ENCODE data around the gene MED9. TPM values are rescaled to one million over a fixed set of nuclear protein-coding genes. Genes with fewer than 3 reads are reported as not detected.

MED9 gene
- total RNA-seq, 1 experiment from 2014 or later: 20.4 TPM

DNA sequence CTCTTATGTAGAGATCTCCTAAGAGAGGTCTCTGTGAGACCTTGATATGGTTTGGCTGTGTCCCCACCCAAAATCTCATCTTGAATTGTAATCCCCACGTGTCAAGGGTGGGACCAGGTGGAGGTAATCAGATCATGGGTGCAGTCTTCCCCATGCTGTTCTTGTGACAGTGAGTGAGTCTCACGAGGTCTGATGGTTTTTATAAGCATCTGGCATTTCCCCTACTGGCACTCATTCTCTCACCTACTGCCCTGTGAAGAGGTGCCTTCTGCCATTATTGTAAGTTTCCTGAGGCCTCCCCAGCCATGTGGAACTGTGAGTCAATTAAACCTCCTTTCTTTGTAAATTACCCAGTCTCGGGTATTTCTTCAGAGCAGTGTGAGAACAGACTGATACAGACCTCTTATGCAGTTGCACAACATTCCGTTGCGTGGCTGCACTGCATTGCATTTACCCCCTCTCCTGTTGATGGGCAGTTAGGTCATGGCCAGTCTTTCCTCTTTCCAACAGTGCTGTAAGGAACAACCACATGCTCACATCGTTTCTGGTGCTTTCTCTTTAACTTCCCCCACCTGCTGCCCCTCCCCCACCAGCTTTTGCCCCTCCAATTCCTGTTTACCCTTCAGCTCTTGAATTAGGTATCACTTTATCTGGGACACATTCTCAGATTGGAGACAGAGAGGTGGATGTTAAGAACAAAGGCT, 43.6 kb upstream of the MED9 start:
- DNase-seq (ENCODE audit: low spot score): no peak
- ChIA-PET POLR2A (ENCODE audit: low non-redundant PET) (no interaction called here), CTCF (no interaction called here)
- Histone ChIP-seq H3K4me3 (ENCODE audit: low read depth, low read length, poor library complexity, severe bottlenecking) (no peak overlapping the region), H3K9me3 (ENCODE audit: low read depth, low read length, poor library complexity, severe bottlenecking) (no peaks in the 10 kb centered on the region), H3K27ac (ENCODE audit: low read depth, low read length, poor library complexity, severe bottlenecking) (no peak overlapping the region), H3K27me3 (replicated peaks; ENCODE audit: insufficient read depth, low read depth, low read length, poor library complexity) (peaks cover 5% of the 10 kb centered on the region), H3K36me3 (ENCODE audit: insufficient read depth, low read length, poor library complexity, severe bottlenecking) (no peaks in the 10 kb centered on the region), H3K4me1 (ENCODE audit: insufficient read depth, low read length, poor library complexity, severe bottlenecking) (no peaks in the 10 kb centered on the region)
- no TSS peak for BruUV-seq (replicated peaks)
- intact Hi-C loops (cut with micrococcal nuclease; ENCODE audit: unreplicated experiment): no loop called here
- no peak for TF ChIP-seq EZH2 (IDR thresholded peaks at IDR 0.05; ENCODE audit: borderline replicate concordance, low read depth, low read length, poor library complexity, severe bottlenecking)
- TF ChIP-seq, protein P1, sequence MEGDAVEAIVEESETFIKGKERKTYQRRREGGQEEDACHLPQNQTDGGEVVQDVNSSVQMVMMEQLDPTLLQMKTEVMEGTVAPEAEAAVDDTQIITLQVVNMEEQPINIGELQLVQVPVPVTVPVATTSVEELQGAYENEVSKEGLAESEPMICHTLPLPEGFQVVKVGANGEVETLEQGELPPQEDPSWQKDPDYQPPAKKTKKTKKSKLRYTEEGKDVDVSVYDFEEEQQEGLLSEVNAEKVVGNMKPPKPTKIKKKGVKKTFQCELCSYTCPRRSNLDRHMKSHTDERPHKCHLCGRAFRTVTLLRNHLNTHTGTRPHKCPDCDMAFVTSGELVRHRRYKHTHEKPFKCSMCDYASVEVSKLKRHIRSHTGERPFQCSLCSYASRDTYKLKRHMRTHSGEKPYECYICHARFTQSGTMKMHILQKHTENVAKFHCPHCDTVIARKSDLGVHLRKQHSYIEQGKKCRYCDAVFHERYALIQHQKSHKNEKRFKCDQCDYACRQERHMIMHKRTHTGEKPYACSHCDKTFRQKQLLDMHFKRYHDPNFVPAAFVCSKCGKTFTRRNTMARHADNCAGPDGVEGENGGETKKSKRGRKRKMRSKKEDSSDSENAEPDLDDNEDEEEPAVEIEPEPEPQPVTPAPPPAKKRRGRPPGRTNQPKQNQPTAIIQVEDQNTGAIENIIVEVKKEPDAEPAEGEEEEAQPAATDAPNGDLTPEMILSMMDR (conservative IDR thresholded peaks at IDR 0.05; ENCODE audit: low read depth, low read length): no peak

DNA sequence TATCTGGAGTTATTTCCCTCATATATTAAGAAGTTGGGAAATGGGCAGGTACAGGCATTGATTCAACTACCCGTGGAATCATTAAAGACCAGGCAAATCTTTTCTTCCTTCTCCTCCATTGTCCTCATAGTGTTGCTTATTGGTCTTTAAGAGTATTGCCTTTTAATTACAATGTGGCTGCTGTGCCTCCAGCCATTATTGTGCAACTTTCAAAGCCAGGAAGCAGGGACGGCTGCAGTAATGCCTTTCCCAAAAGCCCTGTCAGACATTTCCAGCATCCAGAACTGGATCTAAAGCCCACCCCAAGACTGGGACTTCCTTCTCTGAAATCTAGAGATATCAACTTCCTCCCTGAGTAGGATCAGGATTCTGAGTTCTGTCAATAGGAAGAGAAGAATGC, 42.3 kb upstream of the MED9 start:
- Histone ChIP-seq H3K9me3 (ENCODE audit: low read depth, low read length, poor library complexity, severe bottlenecking) (no peaks in the 10 kb centered on the region), H3K27me3 (replicated peaks; ENCODE audit: insufficient read depth, low read depth, low read length, poor library complexity) (peaks cover 5% of the 10 kb centered on the region), H3K4me3 (ENCODE audit: low read depth, low read length, poor library complexity, severe bottlenecking) (no peak overlapping the region), H3K27ac (ENCODE audit: low read depth, low read length, poor library complexity, severe bottlenecking) (no peak overlapping the region), H3K36me3 (ENCODE audit: insufficient read depth, low read length, poor library complexity, severe bottlenecking) (no peaks in the 10 kb centered on the region), H3K4me1 (ENCODE audit: insufficient read depth, low read length, poor library complexity, severe bottlenecking) (no peaks in the 10 kb centered on the region)
- DNase-seq (ENCODE audit: low spot score): no peak
- ChIA-PET CTCF (no interaction called here), POLR2A (ENCODE audit: low non-redundant PET) (no interaction called here)
- TF ChIP-seq, protein P1 (conservative IDR thresholded peaks at IDR 0.05; ENCODE audit: low read depth, low read length): no peak
- TF ChIP-seq EZH2 (IDR thresholded peaks at IDR 0.05; ENCODE audit: borderline replicate concordance, low read depth, low read length, poor library complexity, severe bottlenecking): no peak
- intact Hi-C loops (cut with micrococcal nuclease; ENCODE audit: unreplicated experiment): no loop called here
- no TSS peak for BruUV-seq (replicated peaks)

DNA sequence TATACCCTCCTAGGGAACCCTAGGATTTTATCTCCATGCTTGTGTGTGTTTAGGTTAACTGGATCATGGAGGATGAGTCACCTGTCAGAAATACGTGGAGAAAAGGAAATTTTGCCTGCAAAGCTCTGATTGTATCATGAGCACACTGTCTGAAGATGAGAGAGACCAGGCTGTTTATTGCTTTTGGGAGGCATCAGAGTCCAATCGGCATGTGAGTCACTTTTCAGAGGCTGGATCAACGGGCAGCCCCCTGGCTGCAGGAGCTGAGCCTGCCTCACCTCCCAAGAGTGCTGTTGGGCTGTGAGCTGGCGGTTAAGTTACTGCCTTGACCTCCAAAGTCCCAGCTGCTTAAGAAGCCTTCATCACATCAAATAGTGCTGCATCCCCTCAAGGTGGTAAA, 41.5 kb upstream of the MED9 start:
- Histone ChIP-seq H3K4me1 (ENCODE audit: insufficient read depth, low read length, poor library complexity, severe bottlenecking) (no peaks in the 10 kb centered on the region), H3K27ac (ENCODE audit: low read depth, low read length, poor library complexity, severe bottlenecking) (no peak overlapping the region), H3K36me3 (ENCODE audit: insufficient read depth, low read length, poor library complexity, severe bottlenecking) (no peaks in the 10 kb centered on the region), H3K27me3 (replicated peaks; ENCODE audit: insufficient read depth, low read depth, low read length, poor library complexity) (peaks cover 5% of the 10 kb centered on the region), H3K9me3 (ENCODE audit: low read depth, low read length, poor library complexity, severe bottlenecking) (no peaks in the 10 kb centered on the region), H3K4me3 (ENCODE audit: low read depth, low read length, poor library complexity, severe bottlenecking) (no peak overlapping the region)
- no peak for DNase-seq (ENCODE audit: low spot score)
- no TSS peak for BruUV-seq (replicated peaks)
- ChIA-PET POLR2A (ENCODE audit: low non-redundant PET) (no interaction called here), CTCF (no interaction called here)
- intact Hi-C loops (cut with micrococcal nuclease; ENCODE audit: unreplicated experiment): no loop called here
- TF ChIP-seq EZH2 (IDR thresholded peaks at IDR 0.05; ENCODE audit: borderline replicate concordance, low read depth, low read length, poor library complexity, severe bottlenecking): no peak
- TF ChIP-seq, protein P1 (conservative IDR thresholded peaks at IDR 0.05; ENCODE audit: low read depth, low read length): no peak
